ENCODE data around the gene RILPL1.

DNA sequence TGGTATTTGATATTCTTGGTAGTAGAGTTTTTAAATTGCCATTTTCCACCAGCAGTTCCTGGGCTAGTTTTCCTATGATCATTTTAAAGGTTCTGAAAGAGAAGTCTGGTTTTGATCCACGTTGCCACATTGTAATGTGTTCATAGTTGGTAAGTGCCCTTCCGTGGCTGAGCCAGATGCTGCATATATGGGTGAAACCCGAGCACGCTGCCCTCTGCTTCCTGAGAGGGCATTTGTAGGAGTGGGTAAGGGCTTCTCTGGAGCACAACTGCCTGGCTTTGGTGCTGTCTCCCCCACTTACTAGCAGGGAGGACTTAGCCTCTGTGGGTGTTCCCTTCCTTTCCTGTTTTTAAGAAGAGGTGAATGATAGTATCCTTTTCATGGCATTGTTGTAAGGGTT is 68.4 kb downstream of the RILPL1 start:
- TF ChIP-seq EZH2 (IDR thresholded peaks at IDR 0.05; ENCODE audit: borderline replicate concordance, low read depth, low read length, poor library complexity, severe bottlenecking), result no peak
- TF ChIP-seq, protein P1, sequence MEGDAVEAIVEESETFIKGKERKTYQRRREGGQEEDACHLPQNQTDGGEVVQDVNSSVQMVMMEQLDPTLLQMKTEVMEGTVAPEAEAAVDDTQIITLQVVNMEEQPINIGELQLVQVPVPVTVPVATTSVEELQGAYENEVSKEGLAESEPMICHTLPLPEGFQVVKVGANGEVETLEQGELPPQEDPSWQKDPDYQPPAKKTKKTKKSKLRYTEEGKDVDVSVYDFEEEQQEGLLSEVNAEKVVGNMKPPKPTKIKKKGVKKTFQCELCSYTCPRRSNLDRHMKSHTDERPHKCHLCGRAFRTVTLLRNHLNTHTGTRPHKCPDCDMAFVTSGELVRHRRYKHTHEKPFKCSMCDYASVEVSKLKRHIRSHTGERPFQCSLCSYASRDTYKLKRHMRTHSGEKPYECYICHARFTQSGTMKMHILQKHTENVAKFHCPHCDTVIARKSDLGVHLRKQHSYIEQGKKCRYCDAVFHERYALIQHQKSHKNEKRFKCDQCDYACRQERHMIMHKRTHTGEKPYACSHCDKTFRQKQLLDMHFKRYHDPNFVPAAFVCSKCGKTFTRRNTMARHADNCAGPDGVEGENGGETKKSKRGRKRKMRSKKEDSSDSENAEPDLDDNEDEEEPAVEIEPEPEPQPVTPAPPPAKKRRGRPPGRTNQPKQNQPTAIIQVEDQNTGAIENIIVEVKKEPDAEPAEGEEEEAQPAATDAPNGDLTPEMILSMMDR (conservative IDR thresholded peaks at IDR 0.05; ENCODE audit: low read depth, low read length), result no peak

Data from A673 (cell line).